Articular chondrocyte of knee joint (primary cell): ENCODE data around the gene ZNF540. TPM values are rescaled to one million over a fixed set of nuclear protein-coding genes. Genes with fewer than 3 reads are reported as not detected.

ENCODE experiments used
- total RNA-seq: library from RNA; depleted of rRNA; stranded (reverse); fragments of >200 nt; gene quantifications from 2 replicates; pipeline ENCODE4 v1.2.3, GENCODE V29; 2012

The ZNF540 gene
- 1.2 and 1.4 TPM in 2 replicates for total RNA-seq

DNA sequence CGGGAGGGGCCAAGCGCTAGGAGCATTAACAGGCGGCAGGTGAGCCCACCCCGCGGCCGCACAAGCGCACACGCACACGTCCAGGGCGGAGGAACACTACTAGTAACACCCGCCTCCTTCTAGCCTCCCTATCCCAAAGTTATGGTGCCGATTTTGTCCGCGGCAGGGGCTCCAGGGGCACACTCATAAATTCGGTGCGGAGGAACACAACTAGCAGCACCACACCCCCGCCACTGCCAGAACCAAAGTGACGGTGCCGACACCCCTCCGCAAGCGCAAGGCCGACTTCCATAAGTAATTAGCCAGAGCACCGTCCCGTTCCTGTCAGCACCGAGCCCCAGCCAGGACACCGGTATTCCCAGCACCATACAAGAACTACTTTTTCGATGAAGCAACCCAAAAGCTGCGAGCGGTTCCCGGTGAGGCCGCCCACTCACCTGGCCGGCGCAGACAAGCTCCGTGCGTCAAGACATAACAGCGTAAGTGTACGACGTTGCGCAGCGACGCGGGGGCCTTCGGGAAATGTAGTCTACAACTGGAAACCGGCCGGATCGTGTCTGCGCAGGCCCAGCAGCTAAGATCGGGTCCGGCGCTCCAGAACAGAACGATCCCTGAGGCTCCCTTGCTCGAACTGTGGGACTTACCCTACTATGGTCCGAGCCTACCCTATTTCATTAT lies at the start of gene ZNF540, which contains the start of gene ZNF571:
TSS of gene ZNF540 (plus strand) at position 573 of the 678 bp plus-strand sequence. CDS start 3,572 bp downstream, outside the sequence.
TSS of gene ZNF571 (minus strand) at position 489 of the 678 bp plus-strand sequence. CDS start 8,116 bp downstream, outside the sequence.

DNA sequence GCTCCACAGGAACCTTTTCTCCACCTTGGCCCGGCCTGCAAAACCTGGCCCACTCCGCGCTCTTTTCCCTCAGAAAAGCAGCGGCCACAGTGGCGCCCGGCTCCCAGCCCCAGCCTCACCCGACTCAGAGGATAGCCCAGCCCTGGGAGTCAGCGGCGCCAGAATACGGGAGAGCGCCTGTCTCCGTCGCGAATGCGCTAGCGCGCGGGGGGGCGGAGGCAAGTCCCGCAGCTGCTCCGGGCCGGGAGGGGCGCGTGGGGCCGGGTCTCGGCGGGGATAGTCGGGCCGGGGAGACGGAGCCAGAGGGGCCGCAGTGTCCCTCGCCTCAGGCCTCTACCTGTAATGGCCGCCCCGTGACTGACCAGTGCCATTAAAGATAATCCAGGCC lies 60.6 kb downstream of the ZNF540 start, which contains the start of gene ZFP30:
TSS of gene ZFP30 (minus strand) at position 165 of the 388 bp plus-strand sequence. CDS start 7,643 bp downstream, outside the sequence.

Other genes starting within 250 kb of the ZNF540 start
- gene ZNF527, start 223.8 kb upstream of the ZNF540 start, total RNA-seq: 7.3 and 10.2 TPM in 2 replicates
- 7.6 and 8.6 TPM in 2 replicates for gene ZNF569, start 127.4 kb upstream of the ZNF540 start, total RNA-seq
- 12.3 and 14.3 TPM in 2 replicates for gene ZNF570, start 125.5 kb upstream of the ZNF540 start, total RNA-seq
- 4.7 and 6.3 TPM in 2 replicates for gene ZNF793, start 87.9 kb upstream of the ZNF540 start, total RNA-seq
- 5.2 and 5.6 TPM in 2 replicates for gene ZNF571, start 84 bp upstream of the ZNF540 start, total RNA-seq
- gene ZFP30, start 60.6 kb downstream of the ZNF540 start, total RNA-seq: 18.9 and 22.7 TPM in 2 replicates
- 4.3 and 6.8 TPM in 2 replicates for gene ZNF607, start 124.9 kb downstream of the ZNF540 start, total RNA-seq
- 9.4 and 14.2 TPM in 2 replicates for gene ZNF573, start 184.7 kb downstream of the ZNF540 start, total RNA-seq